GM18508 (cell line): ENCODE results near the gene LRRC73.
A peak's percentile ranks its signal among the peaks of the same experiment; 100 is the strongest.
"Not testable (repeated sequence)": the region's sequence is repeated elsewhere in the genome, so short reads cannot be mapped to it uniquely, and the experiment has no call there.

Experiments used
- ATAC-seq: cut with Tn5 transposase; IDR thresholded peaks from one replicate; pipeline ENCODE4 v1.9.1; 2021; ENCODE audit warnings: moderate number of reproducible peaks; ENCODE audit not compliant: insufficient read depth, unreplicated experiment

LRRC73 gene, protein sequence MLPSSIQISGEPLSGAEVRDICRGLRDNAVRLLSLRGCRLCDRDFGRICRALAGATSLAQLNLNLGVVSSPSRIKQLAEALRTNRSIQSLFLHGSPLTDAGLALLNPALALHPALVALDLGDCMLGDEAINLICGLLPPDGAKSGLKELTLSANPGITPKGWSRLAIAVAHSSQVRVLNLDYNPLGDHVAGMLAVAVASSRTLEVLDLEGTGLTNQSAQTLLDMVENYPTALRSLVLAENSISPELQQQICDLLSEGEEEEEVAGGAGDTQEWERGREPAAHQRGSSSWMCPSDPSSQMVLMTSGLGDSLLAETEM

DNA sequence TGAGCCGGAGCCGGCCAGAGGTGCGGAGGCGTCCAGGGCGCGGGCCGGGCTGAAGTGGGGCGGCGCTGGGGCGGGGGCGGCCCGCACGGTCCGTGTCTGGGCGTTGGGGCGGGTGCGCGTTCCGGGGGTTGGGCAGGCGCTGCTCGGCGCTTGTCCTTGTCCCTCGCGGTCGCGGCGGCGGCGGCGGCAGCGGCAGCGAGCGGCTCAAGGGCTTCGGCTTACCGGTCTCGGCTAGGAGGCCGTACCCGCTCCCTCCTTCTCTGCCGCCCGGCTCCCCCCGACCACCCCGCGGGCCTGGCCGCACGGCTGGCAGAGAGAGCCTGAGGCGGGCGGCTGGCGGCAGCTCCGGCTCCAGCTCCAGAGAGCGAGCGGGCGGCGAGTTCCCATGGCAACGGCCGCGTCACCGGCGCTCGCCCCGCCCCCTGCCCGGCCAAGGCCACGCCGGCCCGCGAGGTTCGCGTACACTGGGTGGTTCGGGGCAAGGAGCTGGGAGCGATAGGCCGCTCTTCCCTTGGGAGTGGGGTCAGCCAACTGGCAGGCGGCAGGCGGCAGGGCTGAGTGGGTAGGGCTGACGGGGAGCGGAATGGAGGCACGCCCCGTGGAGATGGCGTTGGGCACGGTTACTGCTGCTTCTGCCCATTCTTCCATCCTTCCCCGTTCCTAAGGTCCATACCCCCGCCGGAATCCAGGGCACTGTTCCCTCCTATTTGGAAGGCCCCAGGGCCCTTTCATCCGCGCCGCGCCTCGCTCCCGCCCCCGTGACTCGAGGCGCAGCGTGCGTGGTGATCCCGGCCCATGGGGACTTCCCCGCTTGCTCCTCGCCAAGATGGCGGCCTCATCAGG is at the start of gene LRRC73:
TSS of gene LRRC73 (minus strand) at position 363 of the 843 bp plus-strand sequence. CDS start 561 bp downstream, outside the sequence.
- no peak for ATAC-seq

DNA sequence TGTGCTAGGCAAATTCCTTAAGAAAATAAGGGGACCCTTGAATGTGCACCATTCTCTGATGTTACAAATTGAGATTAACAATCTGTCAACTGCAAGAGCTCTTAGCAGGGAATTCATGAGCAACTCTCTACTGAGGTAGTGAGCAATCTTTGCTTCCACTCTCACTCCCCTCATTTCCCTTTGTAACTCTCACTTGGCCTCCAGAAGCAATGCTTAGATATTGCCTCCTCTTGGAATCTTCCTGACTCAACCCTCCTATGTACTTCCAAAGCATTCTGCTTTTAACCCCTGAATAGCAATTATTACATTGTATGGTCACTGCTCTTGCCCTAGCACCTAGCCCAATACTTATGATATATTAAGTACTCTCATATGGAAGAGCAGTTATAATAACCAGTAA is 49.2 kb upstream of the LRRC73 start:
- ATAC-seq, result no peak

DNA sequence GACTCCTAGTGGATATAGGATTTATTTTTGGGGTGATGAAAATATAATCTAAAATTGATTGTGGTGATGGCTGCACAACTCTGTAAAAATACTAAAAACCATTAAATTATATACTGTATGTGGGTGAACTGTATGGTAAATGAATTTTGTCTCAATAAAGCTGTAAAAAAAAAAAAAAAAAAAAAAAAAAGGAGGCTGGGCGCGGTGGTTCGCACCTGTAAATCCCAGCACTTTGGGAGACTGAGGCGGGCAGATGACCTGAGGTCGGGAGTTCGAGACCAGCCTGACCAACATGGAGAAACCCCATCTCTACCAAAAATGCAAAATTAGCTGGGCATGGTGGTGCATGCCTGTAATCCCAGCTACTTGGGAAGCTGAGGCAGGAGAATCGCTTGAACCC is 47.5 kb upstream of the LRRC73 start:
- ATAC-seq, result not testable (repeated sequence)

- ATAC-seq, result no peak
Observed at GRCh38 chr6:43547222-43547621, 37.1 kb upstream of the LRRC73 start.

DNA sequence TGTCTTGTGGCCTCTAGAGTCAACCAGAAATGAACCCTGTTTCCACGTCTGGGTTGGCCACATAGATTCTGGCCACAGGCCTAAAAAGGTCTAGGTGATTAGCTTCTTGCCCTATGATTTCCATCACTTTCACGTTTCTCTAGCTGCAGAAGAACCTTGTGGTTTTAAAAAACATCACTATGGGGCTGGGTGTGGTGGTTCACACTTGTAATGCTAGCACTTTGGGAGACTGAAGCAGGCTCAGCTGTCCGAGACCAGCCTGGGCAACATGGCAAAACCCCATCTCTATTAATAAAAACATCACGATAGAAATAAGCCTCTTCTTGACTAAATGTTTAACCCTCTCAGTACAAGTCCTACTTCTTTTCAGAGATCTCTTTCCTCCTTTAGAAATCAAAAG is 34.3 kb upstream of the LRRC73 start:
- no peak for ATAC-seq

DNA sequence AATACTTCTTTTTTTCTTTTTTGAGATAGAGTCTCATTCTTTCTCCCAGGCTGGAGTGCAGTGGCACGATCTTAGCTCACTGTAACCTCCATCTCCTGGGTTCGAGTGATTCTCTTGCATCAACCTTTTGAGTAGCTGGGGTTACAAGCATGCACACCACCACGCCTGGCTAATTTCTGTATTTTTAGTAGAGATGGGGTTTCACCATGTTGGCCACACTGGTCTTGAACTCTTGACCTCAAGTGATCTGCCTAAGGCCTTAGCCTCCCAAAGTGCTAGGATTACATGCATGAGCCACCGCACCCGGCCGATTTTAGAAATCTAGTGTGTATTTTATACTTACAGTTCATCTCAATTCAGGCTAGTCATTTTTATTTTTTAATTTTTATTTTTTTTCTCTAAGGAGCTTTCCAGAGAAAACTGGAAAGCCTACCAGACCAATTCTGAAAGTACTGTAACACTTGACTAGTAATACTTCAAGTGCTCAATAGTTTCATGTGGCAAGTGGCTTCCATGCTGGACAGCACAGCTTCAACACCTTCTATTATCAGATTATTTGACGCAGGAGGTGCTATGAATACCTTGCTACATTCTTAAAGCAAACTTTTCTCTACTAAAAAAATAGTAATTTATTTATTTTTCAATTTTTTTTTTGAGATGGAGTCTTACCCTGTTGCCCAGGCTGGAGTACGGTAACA is 31.8 kb upstream of the LRRC73 start:
- no peak for ATAC-seq

DNA sequence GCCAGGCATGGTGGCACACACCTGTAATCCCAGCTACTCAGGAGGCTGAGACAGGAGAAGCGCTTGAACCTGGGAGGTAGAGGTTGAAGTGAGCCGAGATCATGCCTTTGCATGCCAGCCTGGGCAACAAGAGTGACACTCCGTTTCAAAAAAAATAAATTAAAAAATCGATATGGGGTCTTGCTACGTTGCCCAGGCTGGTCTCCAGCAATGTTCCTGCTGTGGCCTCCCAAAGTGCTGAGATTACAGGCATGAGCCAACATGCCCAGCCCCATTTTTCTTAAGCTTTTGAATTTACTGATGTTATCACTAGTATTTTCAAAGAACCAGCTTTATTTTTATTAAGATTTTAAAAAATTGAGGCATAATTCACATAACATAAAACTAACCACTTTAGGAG is 30.4 kb upstream of the LRRC73 start:
- no peak for ATAC-seq

GRCh38 chr6:43539409-43539808 is 29.3 kb upstream of the LRRC73 start:
- not testable (repeated sequence) for ATAC-seq

DNA sequence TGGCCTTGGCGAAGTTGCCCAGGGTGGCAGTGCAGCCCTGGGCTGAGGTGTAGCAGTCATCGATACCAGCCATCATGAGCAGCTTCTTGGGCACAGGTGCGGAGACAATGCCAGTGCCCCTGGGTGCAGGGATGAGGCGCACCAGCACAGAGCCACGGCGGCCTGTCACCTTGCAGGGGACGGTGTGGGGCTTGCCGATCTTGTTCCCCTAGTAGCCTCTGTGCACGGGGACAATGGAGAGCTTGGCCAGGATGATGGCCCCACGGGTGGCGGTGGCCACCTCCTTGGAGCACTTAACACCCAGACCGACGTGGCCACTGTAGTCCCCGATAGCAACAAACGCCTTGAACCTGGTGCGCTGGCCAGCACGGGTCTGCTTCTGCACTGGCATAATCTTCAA is 28.8 kb upstream of the LRRC73 start:
- not testable (repeated sequence) for ATAC-seq

GRCh38 chr6:43532201-43532600 is 22.1 kb upstream of the LRRC73 start:
- no peak for ATAC-seq

DNA sequence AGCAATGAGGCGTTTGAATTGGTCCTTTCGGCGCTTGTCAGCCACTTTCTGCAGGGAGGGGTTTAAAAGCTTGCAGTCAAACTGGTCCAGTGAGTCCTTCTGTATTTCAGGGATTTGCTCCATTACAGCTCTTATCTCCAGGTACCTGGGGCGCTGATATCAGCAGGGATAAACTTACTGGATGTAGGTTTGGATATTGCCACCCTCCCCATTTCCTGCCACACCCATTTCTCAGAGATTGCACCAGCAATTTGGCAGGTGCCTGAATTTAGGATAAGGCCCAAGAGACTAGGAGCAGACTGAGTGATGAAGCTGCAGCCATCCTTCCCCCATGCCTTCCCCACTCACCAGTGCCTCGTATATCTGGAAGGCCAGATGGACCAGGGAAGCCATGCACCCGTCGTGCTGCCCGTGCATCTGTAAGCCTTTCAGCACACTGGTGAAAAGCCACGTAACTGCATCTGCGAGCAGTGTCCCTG is 14.4 kb upstream of the LRRC73 start:
- no peak for ATAC-seq

DNA sequence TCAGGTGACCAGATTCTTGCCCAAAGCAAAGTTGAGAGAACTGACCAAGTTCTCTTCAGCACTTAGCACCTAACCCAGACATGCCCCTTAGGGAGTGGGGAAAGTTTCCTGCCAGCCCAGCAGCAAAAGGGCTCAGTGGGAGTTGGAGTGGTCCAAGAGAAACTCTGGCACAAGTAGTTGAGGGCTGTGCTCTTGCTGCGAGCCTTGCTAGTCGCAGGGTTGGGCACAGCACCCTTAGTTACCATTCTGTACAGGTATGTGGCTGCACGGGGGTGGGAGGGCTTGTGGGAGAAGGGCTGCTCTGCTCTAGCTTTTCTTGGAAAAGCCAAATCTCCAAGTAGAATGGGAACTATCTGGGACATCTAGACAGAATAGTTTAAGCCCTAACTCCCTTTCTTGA is 13.1 kb upstream of the LRRC73 start:
- ATAC-seq, result no peak

GRCh38 chr6:43522547-43523261 is 12.6 kb upstream of the LRRC73 start:
- ATAC-seq, result no peak

GRCh38 chr6:43521836-43522235 is 11.7 kb upstream of the LRRC73 start:
- ATAC-seq, result no peak

DNA sequence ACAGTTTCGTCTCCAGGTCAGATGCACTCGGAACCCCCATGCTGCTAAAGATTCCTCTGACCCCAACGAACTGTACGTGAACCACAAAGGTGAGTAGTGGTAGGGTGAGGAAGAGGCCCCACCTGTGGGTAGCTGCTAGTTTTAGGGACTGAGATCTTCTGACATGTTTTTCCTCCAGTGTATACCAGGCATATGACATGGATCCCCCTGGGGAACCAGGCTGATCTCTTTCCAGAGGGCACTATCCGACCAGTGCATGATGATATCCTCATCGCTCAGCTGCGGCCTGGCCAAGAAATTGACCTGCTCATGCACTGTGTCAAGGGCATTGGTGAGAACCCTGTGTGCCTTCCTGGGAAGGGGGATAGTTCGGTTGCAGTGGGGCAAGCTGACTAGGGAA is 10.0 kb upstream of the LRRC73 start:
- ATAC-seq, result no peak

DNA sequence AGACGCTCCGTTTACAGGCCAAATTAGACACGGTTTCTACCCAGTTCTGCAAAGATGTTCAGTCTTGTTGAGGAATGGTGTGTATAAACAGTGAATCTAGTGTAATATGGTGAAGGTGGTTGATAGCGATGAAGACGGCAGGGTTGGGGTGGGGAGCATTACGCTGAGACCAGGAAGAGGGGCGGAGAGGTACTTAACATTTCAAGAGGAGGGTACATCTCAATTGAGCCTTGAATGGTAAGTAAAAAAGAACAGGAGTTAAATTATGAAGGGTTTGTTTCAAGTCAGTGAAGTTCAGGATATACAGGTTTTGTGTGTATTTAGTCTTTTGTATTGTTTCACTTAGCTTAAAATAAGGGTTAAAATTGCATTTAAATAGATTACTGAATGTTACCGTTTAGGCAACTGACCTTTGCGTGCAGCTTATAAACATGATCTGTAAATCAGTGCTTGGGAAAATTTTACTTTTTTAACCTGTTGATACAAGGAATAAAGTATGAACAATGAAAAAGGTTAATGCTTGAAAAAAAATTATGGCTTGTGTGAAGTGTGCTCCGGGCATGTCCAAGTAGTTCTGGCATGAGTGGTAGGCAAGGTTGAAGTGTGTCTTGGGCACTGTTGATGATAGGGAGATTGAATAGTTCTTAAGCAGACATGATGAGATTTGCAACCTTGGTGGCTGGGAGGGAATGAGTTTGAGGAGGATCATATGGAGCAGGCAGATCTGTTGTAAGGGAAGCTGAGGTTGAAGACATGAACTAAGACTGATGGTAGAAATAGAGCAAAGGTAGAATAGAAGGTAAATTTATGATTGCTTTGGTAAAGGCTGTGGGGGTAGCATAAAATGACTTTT is 7.6 kb upstream of the LRRC73 start:
- no peak for ATAC-seq

GRCh38 chr6:43516697-43517504 is 6.8 kb upstream of the LRRC73 start, which contains the start of the genes POLR1C and YIPF3:
TSS of gene POLR1C (plus strand) at chr6:43517089. CDS start at chr6:43517110, 21 bp downstream.
TSS of gene YIPF3 (minus strand) at chr6:43516926. CDS start at chr6:43516807, 119 bp downstream.
- peak; percentile 74 for ATAC-seq

DNA sequence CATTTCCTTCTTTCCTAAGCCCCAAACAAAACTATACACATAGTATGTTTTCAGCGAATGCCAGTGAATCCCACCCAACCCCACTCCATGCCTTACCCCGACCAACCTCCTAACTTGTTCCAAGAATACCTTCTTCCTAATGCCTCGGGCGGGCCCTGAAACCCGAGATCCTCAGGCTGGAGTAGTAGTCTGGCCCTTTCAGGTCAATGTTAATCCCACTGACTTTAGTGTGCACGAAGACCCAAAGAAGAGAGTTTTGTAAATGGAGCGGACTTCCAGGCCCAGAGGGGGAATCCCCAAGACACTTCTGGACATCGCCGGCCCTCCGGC is 6.2 kb upstream of the LRRC73 start:
- ATAC-seq, result no peak
